ENCODE measurements around the gene ID2. TPM values are rescaled to one million over a fixed set of nuclear protein-coding genes. Genes with fewer than 3 reads are reported as not detected.

The ID2 gene
- total RNA-seq (2021) (235 and 249 TPM in 2 replicates), Bru-seq, nascent RNA (percentile 98 among the genes with signal in this experiment), BruChase-seq, experiment 1, labeled RNA remaining after a 2-hour chase (percentile 98 among the genes with signal in this experiment), BruChase-seq, experiment 2, labeled RNA remaining after a 6-hour chase (percentile 77 among the genes with signal in this experiment)
- long read RNA-seq, transcript ID2-202 (2 exons, 623 nt) = minor isoform, 6 of 124 reads
- long read RNA-seq, transcript ID2-203 (3 exons, 1,362 nt) = major isoform, 92 of 124 reads
- long read RNA-seq, partial matches to known transcripts = 0 of 124 reads
- long read RNA-seq, other reads (novel, unspliced or antisense) = 25 of 124 reads

GRCh38 chr2:8681786-8682692 is at the start of gene ID2:
Gene ID2 (plus strand): TSS chr2:8682056. CDS start chr2:8682166, 110 bp downstream.
- no peak for TF ChIP-seq EZH2 (IDR thresholded peaks at IDR 0.05; ENCODE audit: borderline replicate concordance, low read depth, low read length, poor library complexity, severe bottlenecking)
- TF ChIP-seq CTCF (conservative IDR thresholded peaks at IDR 0.05; ENCODE audit: low read depth, low read length) = no peak
- H3K9me3 ChIP-seq (ENCODE audit: low read depth, low read length, poor library complexity, severe bottlenecking) = no peaks in the 10 kb centered on the region
- no peaks in the 10 kb centered on the region for H3K27me3 ChIP-seq (replicated peaks; ENCODE audit: insufficient read depth, low read depth, low read length, poor library complexity)
- DNase-seq (ENCODE audit: low spot score) = peak; percentile 100
- no TSS peak for BruUV-seq (replicated peaks)
- H3K4me1 ChIP-seq (ENCODE audit: insufficient read depth, low read length, poor library complexity, severe bottlenecking) = peaks cover 33% of the 10 kb centered on the region
- intact Hi-C loops (cut with micrococcal nuclease; ENCODE audit: unreplicated experiment) = loop anchor here (5.0 to 10.0 kb wide), 6 partner anchors 367 to 1565 kb away; no protein-coding TSS in a partner anchor
- CTCF ChIA-PET = interaction anchor here (0.7 to 1.0 kb wide), 2 partner anchors 1254 to 1478 kb away, joined by 3 read pairs; no protein-coding TSS in a partner anchor
- H3K27ac ChIP-seq (ENCODE audit: low read depth, low read length, poor library complexity, severe bottlenecking) = peak within 1 kb of the TSS; percentile 100
- peak within 1 kb of the TSS; percentile 87 for H3K4me3 ChIP-seq (ENCODE audit: low read depth, low read length, poor library complexity, severe bottlenecking)
- POLR2A ChIA-PET (ENCODE audit: low non-redundant PET) = interaction anchor here (0.5 to 0.9 kb wide), 16 partner anchors 12 to 1586 kb away, joined by 3 to 6 read pairs (median 3); no protein-coding TSS in a partner anchor
- peaks cover 16% of the 10 kb centered on the region for H3K36me3 ChIP-seq (ENCODE audit: insufficient read depth, low read length, poor library complexity, severe bottlenecking)

- Histone ChIP-seq H3K4me1 (ENCODE audit: insufficient read depth, low read length, poor library complexity, severe bottlenecking) (peaks cover 22% of the 10 kb centered on the region), H3K27ac (ENCODE audit: low read depth, low read length, poor library complexity, severe bottlenecking) (no peak overlapping the region), H3K4me3 (ENCODE audit: low read depth, low read length, poor library complexity, severe bottlenecking) (no peak overlapping the region), H3K36me3 (ENCODE audit: insufficient read depth, low read length, poor library complexity, severe bottlenecking) (no peaks in the 10 kb centered on the region), H3K9me3 (ENCODE audit: low read depth, low read length, poor library complexity, severe bottlenecking) (no peaks in the 10 kb centered on the region), H3K27me3 (replicated peaks; ENCODE audit: insufficient read depth, low read depth, low read length, poor library complexity) (no peaks in the 10 kb centered on the region)
- intact Hi-C loops (cut with micrococcal nuclease; ENCODE audit: unreplicated experiment) = no loop called here
- ChIA-PET CTCF (interaction anchor here (0.6 kb wide), 1 partner anchor 129 kb away, joined by 4 read pairs; no protein-coding TSS in a partner anchor), POLR2A (ENCODE audit: low non-redundant PET) (interaction anchor here (0.6 kb wide), 1 partner anchor 49 kb away, joined by 3 read pairs; no protein-coding TSS in a partner anchor)
- TF ChIP-seq EZH2 (IDR thresholded peaks at IDR 0.05; ENCODE audit: borderline replicate concordance, low read depth, low read length, poor library complexity, severe bottlenecking) = no peak
- TF ChIP-seq CTCF (conservative IDR thresholded peaks at IDR 0.05; ENCODE audit: low read depth, low read length) = no peak
- BruUV-seq (replicated peaks) = no TSS peak
- DNase-seq (ENCODE audit: low spot score) = no peak
Observed at GRCh38 chr2:8632755-8633154, 49.1 kb upstream of the ID2 start.

GRCh38 chr2:8633186-8633734 is 48.6 kb upstream of the ID2 start:
- CTCF ChIA-PET = no interaction called here
- no peak for TF ChIP-seq CTCF (conservative IDR thresholded peaks at IDR 0.05; ENCODE audit: low read depth, low read length)
- no peak for TF ChIP-seq EZH2 (IDR thresholded peaks at IDR 0.05; ENCODE audit: borderline replicate concordance, low read depth, low read length, poor library complexity, severe bottlenecking)
- POLR2A ChIA-PET (ENCODE audit: low non-redundant PET) = interaction anchor here (0.6 kb wide), 1 partner anchor 50 kb away, joined by 3 read pairs; no protein-coding TSS in a partner anchor
- BruUV-seq (replicated peaks) = no TSS peak
- H3K4me1 ChIP-seq (ENCODE audit: insufficient read depth, low read length, poor library complexity, severe bottlenecking) = peaks cover 22% of the 10 kb centered on the region
- DNase-seq (ENCODE audit: low spot score) = no peak
- no peaks in the 10 kb centered on the region for H3K9me3 ChIP-seq (ENCODE audit: low read depth, low read length, poor library complexity, severe bottlenecking)
- intact Hi-C loops (cut with micrococcal nuclease; ENCODE audit: unreplicated experiment) = no loop called here
- H3K27ac ChIP-seq (ENCODE audit: low read depth, low read length, poor library complexity, severe bottlenecking) = peak overlapping the region; percentile 32
- H3K27me3 ChIP-seq (replicated peaks; ENCODE audit: insufficient read depth, low read depth, low read length, poor library complexity) = no peaks in the 10 kb centered on the region
- no peak overlapping the region for H3K4me3 ChIP-seq (ENCODE audit: low read depth, low read length, poor library complexity, severe bottlenecking)
- no peaks in the 10 kb centered on the region for H3K36me3 ChIP-seq (ENCODE audit: insufficient read depth, low read length, poor library complexity, severe bottlenecking)
